Measurements from ENCODE around the gene ICE2. TPM values are rescaled to one million over a fixed set of nuclear protein-coding genes. Genes with fewer than 3 reads are reported as not detected.

The ICE2 gene
- total and polyA plus RNA-seq, 2 experiments from 2014 or later, result 64.2 to 64.3 TPM

DNA sequence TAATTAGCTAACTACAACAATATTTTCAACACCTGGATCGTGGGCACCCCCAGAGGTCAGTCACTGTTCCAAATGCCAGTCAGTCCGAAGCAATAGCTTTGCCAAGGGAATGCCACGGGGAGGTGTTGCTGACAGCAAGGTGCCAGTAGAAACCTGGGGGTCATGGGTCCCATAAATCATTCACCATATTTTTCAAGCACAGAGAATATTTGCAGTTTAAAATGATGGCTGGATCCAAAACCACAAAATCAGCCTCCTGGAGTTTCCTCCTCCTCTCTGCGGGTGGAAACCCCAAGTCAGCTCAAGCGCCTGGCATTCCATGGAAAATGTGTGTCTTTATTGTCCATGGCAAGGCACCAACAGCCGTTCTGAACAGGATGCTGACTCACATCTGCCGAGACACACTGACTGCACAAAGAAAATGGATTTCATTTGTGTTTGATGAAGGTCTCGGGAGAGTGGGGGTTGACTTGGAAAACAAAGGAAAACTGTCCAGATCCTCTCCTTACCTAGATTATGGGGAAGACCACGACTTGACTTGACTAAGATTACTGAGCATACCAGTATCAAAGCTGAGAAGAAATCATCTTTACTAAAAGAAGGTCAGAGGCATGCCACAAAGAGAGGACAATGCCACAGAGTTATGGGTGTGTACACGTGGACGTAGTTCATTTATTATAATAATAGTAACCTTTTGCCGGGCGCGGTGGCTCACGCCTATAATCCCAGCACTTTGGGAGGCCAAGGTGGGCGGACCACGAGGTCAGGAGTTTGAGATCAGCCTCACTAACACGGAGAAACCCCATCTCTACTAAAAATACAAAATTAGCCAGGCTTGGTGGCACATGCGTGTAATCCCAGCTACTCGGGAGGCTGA, 107.5 kb downstream of the ICE2 start:
- Histone ChIP-seq H3K36me3 (ENCODE audit: insufficient read depth) (no peaks in the 10 kb centered on the region), H3K9me2 (ENCODE audit: insufficient read depth) (no peaks in the 10 kb centered on the region), H3K4me2 (no peak overlapping the region), H3K79me2 (replicated peaks; ENCODE audit: insufficient read depth) (0 out of 2 replicates have a peak, but pooled peaks cover 4% of the 10 kb centered on the region), H3K4me3 (no peak overlapping the region), H4K20me1 (replicated peaks; ENCODE audit: insufficient read depth) (peaks cover 4% of the 10 kb centered on the region), H2AFZ (no peak overlapping the region), H3K27me3 (ENCODE audit: insufficient read depth) (no peaks in the 10 kb centered on the region; the same call in 1 of the 2 replicates), H3K4me1 (ENCODE audit: insufficient read depth) (peaks cover 14% of the 10 kb centered on the region), H3F3A (replicated peaks; ENCODE audit: low read depth) (no peaks in the 10 kb centered on the region), H3K27ac (ENCODE audit: low read depth) (no peak overlapping the region)
- TF ChIP-seq CREB1 (CRISPR knock-in tag; IDR thresholded peaks at IDR 0.05; ENCODE audit: low read depth) (no peak), ZNF331 (CRISPR knock-in tag; IDR thresholded peaks at IDR 0.05; ENCODE audit: low read depth) (no peak), JUNB (IDR thresholded peaks at IDR 0.05; ENCODE audit: unreplicated experiment) (no peak), EZH2phosphoT487 (IDR thresholded peaks at IDR 0.05; ENCODE audit: unreplicated experiment) (no peak)
- TF ChIP-seq, protein P1, sequence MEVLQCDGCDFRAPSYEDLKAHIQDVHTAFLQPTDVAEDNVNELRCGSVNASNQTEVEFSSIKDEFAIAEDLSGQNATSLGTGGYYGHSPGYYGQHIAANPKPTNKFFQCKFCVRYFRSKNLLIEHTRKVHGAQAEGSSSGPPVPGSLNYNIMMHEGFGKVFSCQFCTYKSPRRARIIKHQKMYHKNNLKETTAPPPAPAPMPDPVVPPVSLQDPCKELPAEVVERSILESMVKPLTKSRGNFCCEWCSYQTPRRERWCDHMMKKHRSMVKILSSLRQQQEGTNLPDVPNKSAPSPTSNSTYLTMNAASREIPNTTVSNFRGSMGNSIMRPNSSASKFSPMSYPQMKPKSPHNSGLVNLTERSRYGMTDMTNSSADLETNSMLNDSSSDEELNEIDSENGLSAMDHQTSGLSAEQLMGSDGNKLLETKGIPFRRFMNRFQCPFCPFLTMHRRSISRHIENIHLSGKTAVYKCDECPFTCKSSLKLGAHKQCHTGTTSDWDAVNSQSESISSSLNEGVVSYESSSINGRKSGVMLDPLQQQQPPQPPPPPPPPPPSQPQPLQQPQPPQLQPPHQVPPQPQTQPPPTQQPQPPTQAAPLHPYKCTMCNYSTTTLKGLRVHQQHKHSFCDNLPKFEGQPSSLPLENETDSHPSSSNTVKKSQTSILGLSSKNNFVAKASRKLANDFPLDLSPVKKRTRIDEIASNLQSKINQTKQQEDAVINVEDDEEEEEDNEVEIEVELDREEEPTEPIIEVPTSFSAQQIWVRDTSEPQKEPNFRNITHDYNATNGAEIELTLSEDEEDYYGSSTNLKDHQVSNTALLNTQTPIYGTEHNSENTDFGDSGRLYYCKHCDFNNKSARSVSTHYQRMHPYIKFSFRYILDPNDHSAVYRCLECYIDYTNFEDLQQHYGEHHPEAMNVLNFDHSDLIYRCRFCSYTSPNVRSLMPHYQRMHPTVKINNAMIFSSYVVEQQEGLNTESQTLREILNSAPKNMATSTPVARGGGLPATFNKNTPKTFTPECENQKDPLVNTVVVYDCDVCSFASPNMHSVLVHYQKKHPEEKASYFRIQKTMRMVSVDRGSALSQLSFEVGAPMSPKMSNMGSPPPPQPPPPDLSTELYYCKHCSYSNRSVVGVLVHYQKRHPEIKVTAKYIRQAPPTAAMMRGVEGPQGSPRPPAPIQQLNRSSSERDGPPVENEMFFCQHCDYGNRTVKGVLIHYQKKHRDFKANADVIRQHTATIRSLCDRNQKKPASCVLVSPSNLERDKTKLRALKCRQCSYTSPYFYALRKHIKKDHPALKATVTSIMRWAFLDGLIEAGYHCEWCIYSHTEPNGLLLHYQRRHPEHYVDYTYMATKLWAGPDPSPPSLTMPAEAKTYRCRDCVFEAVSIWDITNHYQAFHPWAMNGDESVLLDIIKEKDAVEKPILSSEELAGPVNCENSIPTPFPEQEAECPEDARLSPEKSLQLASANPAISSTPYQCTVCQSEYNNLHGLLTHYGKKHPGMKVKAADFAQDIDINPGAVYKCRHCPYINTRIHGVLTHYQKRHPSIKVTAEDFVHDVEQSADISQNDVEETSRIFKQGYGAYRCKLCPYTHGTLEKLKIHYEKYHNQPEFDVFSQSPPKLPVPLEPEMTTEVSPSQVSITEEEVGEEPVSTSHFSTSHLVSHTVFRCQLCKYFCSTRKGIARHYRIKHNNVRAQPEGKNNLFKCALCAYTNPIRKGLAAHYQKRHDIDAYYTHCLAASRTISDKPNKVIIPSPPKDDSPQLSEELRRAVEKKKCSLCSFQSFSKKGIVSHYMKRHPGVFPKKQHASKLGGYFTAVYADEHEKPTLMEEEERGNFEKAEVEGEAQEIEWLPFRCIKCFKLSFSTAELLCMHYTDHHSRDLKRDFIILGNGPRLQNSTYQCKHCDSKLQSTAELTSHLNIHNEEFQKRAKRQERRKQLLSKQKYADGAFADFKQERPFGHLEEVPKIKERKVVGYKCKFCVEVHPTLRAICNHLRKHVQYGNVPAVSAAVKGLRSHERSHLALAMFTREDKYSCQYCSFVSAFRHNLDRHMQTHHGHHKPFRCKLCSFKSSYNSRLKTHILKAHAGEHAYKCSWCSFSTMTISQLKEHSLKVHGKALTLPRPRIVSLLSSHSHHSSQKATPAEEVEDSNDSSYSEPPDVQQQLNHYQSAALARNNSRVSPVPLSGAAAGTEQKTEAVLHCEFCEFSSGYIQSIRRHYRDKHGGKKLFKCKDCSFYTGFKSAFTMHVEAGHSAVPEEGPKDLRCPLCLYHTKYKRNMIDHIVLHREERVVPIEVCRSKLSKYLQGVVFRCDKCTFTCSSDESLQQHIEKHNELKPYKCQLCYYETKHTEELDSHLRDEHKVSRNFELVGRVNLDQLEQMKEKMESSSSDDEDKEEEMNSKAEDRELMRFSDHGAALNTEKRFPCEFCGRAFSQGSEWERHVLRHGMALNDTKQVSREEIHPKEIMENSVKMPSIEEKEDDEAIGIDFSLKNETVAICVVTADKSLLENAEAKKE (CRISPR knock-in tag; IDR thresholded peaks at IDR 0.05), result no peak
- no peak overlapping the region for H3K4me3 Mint-ChIP-seq
- no peak for DNase-seq (ENCODE audit: low spot score)
- no peak overlapping the region; the same call in 1 of the 2 replicates for H3K27ac Mint-ChIP-seq
- H3K27me3 Mint-ChIP-seq (ENCODE audit: insufficient read depth, low read depth, poor library complexity), result peaks cover 2% of the 10 kb centered on the region
- H3K4me1 Mint-ChIP-seq, result peaks cover 22% of the 10 kb centered on the region
- H3K9me3 Mint-ChIP-seq, result peaks cover 2% of the 10 kb centered on the region; the same call in 2 of the 3 replicates
- no peak for ATAC-seq
- peaks cover 2% of the 10 kb centered on the region; the same call in 1 of the 3 replicates for H3K36me3 Mint-ChIP-seq (ENCODE audit: low read depth)

All from GM23338 (cell line).